Body of pancreas (tissue), 4 donors: ENCODE results near the gene PRSS35.

Experiments used
- POLR2A ChIP-seq, 3 donors: fragments of 450-650 bp; IDR thresholded peaks; one replicate each; pipeline ENCODE4 v1.6.1; 2016; ENCODE audit warnings: antibody characterized with exemption in 3 of 3, mild to moderate bottlenecking in 2 of 3
- TF ChIP-seq, protein P1 (sequence below), 7 experiments: fragments of 450-650 bp in 4 of 7; fragments of 200-600 bp in 3 of 7; sonication (generic) in 3 of 7; IDR thresholded peaks; one replicate each; pipeline ENCODE4 v1.5.1; 2016 to 2019; ENCODE audit warnings: antibody characterized with exemption in 7 of 7

DNA sequence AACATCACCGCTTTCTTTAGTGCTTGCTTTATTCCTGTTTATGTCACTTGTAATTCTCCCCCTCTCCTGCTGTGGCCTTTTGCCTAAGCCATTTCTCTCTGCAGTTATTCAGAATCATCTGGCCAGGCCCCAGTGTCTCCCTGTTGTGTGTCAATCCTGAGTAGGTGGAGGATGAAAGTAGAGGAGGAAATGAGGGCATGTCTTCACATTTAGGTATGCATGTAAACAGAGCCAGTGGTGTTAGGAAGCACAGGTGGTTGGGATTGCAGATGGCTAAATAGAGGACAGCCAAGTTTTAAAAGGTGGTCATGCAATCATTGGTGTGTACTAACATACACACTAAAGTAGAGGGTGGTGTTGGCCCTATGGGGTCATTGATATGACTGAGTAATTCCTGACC lies 5.2 kb downstream of the PRSS35 start:
- TF ChIP-seq, protein P1, sequence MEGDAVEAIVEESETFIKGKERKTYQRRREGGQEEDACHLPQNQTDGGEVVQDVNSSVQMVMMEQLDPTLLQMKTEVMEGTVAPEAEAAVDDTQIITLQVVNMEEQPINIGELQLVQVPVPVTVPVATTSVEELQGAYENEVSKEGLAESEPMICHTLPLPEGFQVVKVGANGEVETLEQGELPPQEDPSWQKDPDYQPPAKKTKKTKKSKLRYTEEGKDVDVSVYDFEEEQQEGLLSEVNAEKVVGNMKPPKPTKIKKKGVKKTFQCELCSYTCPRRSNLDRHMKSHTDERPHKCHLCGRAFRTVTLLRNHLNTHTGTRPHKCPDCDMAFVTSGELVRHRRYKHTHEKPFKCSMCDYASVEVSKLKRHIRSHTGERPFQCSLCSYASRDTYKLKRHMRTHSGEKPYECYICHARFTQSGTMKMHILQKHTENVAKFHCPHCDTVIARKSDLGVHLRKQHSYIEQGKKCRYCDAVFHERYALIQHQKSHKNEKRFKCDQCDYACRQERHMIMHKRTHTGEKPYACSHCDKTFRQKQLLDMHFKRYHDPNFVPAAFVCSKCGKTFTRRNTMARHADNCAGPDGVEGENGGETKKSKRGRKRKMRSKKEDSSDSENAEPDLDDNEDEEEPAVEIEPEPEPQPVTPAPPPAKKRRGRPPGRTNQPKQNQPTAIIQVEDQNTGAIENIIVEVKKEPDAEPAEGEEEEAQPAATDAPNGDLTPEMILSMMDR (IDR thresholded peaks at IDR 0.05) = no peak
- no peak for TF ChIP-seq POLR2A (IDR thresholded peaks at IDR 0.05)
